ENCODE measurements around the gene ZNF577. TPM values are rescaled to one million over a fixed set of nuclear protein-coding genes. Genes with fewer than 3 reads are reported as not detected.

Gene ZNF577
- total RNA-seq, 1 experiment from 2014 or later, result 1.6 TPM

GRCh38 chr19:51822325-51822724, 65.4 kb downstream of the ZNF577 start:
- Histone ChIP-seq H3K4me1 (replicated peaks) (no peaks in the 10 kb centered on the region), H3K27ac (no peak overlapping the region), H3K4me3 (no peak overlapping the region), H3K9me3 (replicated peaks) (peaks cover 5% of the 10 kb centered on the region), H3K27me3 (replicated peaks) (no peaks in the 10 kb centered on the region), H3K36me3 (no peaks in the 10 kb centered on the region)
- DNase-seq (ENCODE audit: low read depth in 1 of 2, low spot score in 2 of 2), result no peak

GRCh38 chr19:51821921-51822320, 65.8 kb downstream of the ZNF577 start:
- Histone ChIP-seq H3K4me3 (no peak overlapping the region), H3K36me3 (no peaks in the 10 kb centered on the region), H3K27me3 (replicated peaks) (no peaks in the 10 kb centered on the region), H3K27ac (no peak overlapping the region), H3K9me3 (replicated peaks) (peaks cover 5% of the 10 kb centered on the region; the same call in 1 of the 2 replicates), H3K4me1 (replicated peaks) (no peaks in the 10 kb centered on the region)
- DNase-seq (ENCODE audit: low read depth in 1 of 2, low spot score in 2 of 2), result no peak

- no peak overlapping the region for H3K27ac ChIP-seq
- no peaks in the 10 kb centered on the region for H3K36me3 ChIP-seq
Observed at GRCh38 chr19:51821456-51821855, 66.3 kb downstream of the ZNF577 start.

More at GRCh38 chr19:51821456-51821855, 66.3 kb downstream of the ZNF577 start:
- Histone ChIP-seq H3K4me1 (replicated peaks) (no peaks in the 10 kb centered on the region), H3K4me3 (no peak overlapping the region), H3K27me3 (replicated peaks) (no peaks in the 10 kb centered on the region), H3K9me3 (replicated peaks) (peaks cover 5% of the 10 kb centered on the region; the same call in 1 of the 2 replicates)
- no peak for DNase-seq (ENCODE audit: low read depth in 1 of 2, low spot score in 2 of 2)

Other genes starting within 250 kb of the ZNF577 start
- not detected in 2 replicates for gene SIGLEC14, start 241.1 kb downstream of the ZNF577 start, total RNA-seq (2014; rRNA removed; shearing (Covaris generic))
- gene SPACA6, start 194.6 kb downstream of the ZNF577 start, total RNA-seq (2014; rRNA removed; shearing (Covaris generic)), result 8.7 and 10.7 TPM in 2 replicates
- gene HAS1, start 164.0 kb downstream of the ZNF577 start, total RNA-seq (2014; rRNA removed; shearing (Covaris generic)), result not detected in 2 replicates
- gene FPR1, start 136.1 kb downstream of the ZNF577 start, total RNA-seq (2014; rRNA removed; shearing (Covaris generic)), result not detected in 2 replicates
- not detected in 2 replicates for gene FPR2, start 126.8 kb downstream of the ZNF577 start, total RNA-seq (2014; rRNA removed; shearing (Covaris generic))
- gene FPR3, start 92.8 kb downstream of the ZNF577 start, total RNA-seq (2014; rRNA removed; shearing (Covaris generic)), result not detected in 2 replicates
- gene ZNF649, start 17.1 kb upstream of the ZNF577 start, total RNA-seq (2014; rRNA removed; shearing (Covaris generic)), result 3.5 and 4.8 TPM in 2 replicates
- gene ZNF613, start 39.5 kb upstream of the ZNF577 start, total RNA-seq (2014; rRNA removed; shearing (Covaris generic)), result 2.1 and 2.6 TPM in 2 replicates
- gene ZNF350, start 98.9 kb upstream of the ZNF577 start, total RNA-seq (2014; rRNA removed; shearing (Covaris generic)), result 2.9 and 11.9 TPM in 2 replicates
- gene ZNF615, start 120.3 kb upstream of the ZNF577 start, total RNA-seq (2014; rRNA removed; shearing (Covaris generic)), result 3.5 and 5.7 TPM in 2 replicates
- 4.9 and 10.6 TPM in 2 replicates for gene ZNF614, start 140.4 kb upstream of the ZNF577 start, total RNA-seq (2014; rRNA removed; shearing (Covaris generic))
- gene ZNF432, start 160.9 kb upstream of the ZNF577 start, total RNA-seq (2014; rRNA removed; shearing (Covaris generic)), result 4.8 and 5.1 TPM in 2 replicates
- gene ZNF841, start 207.8 kb upstream of the ZNF577 start, total RNA-seq (2014; rRNA removed; shearing (Covaris generic)), result 7.6 and 13.6 TPM in 2 replicates

Data from SJSA1 (cell line).